Activated gamma-delta T cell (primary cell): ENCODE measurements around the gene SRSF2.
A peak's percentile ranks its signal among the peaks of the same experiment; 100 is the strongest.
"Not testable (repeated sequence)": the region's sequence is repeated elsewhere in the genome, so short reads cannot be mapped to it uniquely, and the experiment has no call there.

Source experiments
- DNase-seq: peaks from one replicate; lab custom pipeline; 2025; lab: John Stamatoyannopoulos, UW

The SRSF2 gene

GRCh38 chr17:76720941-76721340 lies 16.2 kb downstream of the SRSF2 start:
- no peak for DNase-seq

DNA sequence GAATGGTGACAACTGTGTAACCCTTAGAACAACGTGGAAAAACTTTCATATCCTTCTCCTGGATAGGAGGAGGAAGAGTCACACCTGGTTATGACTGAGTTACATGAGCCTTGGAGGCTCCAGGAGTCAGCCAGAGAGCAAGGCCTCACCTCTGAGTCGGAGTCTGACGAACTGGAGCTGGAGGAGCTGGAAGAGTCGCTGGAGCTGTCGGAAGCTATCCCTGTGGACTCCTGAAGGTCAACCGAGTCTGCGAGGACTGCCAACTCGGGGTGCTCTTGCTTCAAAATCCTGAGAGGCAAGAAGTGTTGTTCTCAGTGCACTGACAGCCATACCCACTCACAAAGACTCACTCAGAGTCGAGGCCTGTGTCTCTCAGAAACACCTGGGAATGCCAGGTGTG lies 16.9 kb downstream of the SRSF2 start:
- DNase-seq: no peak

DNA sequence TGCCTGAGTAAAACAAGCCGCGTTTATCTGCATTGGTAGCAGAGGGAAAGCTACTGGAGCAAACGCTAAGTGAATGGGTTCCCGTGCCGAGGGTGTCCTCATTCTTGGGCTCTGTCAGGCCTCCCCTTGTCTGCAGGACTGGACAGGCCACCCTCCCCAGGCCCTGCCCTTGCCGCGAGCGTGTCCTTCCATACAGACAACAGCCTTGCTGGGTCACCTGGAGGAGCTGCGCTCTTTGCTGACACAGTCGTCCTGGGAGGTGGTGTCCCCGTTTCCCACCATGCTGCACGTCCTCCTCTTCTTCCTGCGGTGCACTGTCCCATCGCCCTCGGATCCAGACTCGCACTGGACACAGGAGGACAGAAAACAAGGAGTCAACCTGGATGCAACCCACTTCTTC lies 18.6 kb downstream of the SRSF2 start:
- DNase-seq: no peak

- no peak for DNase-seq
These were observed 20.3 kb downstream of the SRSF2 start for GRCh38 chr17:76716839-76717215.

DNA sequence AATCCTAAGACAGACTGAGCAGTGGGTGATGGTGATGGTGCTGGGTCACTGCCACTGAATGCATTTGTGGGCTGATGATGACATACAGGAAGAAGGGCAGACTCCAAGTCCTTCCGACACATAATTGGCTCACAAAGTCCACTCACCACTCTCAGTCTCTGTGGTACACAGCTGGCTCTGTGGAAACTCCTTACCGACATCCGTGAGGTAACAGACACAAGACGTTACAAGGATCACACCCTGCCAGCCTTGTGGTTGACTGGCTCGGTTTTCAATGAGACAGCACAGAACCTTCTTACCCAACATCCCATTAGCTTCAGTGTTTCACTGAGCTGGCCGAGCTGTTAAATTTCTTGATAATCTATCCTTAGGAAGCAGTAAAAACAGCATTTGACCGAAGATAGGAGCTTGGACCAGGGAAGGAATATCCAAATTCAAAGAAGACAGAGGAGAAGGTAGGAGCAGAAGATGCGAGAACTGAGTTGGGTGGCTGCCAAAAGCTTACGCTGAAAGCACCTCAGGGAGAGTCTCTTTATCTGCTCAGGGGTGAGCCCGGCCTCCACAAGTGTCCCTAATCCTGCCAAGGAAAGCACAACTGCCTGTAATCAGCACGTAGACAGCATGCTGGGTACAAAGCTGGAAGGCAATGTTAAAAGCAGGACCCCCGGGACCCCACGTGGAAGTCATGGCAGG lies 20.8 kb downstream of the SRSF2 start:
- no peak for DNase-seq

DNA sequence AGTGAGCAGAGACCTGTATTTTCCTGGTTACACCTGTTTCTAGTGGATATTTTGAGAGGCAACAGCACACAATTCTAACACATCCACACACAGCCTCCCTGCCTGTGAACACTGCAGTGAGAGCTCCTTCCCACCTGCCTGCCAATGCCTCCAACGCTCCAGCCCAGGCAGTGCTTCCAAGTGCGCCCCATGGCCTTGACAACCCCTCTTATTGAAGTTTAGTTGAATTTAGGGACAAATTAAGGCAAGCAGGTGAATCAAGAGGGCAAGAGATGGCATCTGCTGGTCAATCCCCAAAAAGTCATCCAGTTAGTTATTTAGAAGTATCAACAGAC lies 21.7 kb downstream of the SRSF2 start:
- no peak for DNase-seq

DNA sequence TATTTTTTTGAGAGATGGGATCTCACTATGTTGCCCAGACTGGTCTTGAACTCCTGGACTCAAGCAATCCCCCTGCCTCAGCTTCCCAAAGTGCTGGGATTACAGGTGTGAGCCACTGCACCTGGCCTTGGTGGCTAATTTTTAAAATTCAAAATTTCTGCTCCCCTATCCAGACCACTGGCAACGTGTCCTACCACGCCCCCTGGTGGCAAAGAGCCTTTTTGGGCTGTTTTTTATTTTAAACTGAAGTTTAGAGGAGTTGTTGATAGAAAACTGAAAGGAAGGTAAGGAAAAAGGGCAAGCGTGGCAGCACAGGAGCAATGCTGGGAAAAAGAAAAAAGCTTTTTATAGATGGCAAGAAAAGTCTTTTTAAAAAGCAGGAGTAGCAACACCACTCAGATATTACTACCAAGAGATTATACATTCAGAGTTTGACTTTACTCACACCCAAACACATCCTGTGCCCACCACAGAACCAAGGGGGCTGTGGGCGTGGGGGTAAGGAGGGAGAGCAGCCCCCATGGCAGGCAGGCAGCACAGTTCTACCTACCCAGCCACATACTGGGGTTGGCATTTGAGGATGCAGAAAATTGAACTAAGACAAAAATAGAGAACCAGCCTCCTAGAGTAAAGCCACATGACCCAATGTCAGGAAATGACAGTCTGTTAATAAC lies 22.2 kb downstream of the SRSF2 start:
- no peak for DNase-seq

DNA sequence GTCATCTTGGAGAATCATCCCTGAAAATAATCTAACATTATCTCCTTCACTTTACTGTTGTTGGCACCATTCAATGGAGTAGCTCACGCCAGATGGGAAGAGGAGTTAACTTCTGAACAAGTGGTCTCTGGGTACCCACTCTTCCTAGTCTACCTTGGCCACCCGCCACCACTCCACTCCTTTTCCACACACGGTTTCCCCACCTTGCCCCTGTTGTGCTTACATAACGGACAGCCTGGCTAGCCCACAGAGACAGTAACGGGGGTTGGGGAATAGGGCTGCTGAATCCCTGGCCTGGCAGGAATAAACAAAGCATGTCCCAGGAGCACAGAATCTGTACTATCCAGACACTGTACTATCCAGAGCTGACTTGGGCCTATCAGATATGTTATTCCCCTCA lies 22.8 kb downstream of the SRSF2 start:
- no peak for DNase-seq

DNA sequence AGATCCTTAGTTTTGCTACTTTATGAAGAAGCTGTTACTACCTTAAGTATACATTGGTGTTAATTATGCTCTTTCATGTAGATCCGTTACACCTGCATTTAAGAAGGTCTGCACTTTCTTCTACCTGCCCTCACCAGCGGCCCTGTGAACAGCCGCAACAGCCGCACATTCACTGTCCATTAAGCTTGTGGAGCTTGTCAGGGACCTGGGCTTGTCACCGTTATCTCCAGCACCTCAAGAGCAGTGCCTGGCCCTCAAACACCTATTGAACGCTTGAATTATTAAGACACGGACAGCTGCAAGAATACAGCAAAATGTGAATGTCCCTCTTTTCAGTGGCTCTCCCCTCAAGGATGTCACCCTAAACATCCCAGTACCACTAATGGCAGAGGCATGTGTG lies 23.4 kb downstream of the SRSF2 start:
- no peak for DNase-seq

- DNase-seq: not testable (repeated sequence)
These were observed 24.8 kb downstream of the SRSF2 start for GRCh38 chr17:76712321-76712720.

DNA sequence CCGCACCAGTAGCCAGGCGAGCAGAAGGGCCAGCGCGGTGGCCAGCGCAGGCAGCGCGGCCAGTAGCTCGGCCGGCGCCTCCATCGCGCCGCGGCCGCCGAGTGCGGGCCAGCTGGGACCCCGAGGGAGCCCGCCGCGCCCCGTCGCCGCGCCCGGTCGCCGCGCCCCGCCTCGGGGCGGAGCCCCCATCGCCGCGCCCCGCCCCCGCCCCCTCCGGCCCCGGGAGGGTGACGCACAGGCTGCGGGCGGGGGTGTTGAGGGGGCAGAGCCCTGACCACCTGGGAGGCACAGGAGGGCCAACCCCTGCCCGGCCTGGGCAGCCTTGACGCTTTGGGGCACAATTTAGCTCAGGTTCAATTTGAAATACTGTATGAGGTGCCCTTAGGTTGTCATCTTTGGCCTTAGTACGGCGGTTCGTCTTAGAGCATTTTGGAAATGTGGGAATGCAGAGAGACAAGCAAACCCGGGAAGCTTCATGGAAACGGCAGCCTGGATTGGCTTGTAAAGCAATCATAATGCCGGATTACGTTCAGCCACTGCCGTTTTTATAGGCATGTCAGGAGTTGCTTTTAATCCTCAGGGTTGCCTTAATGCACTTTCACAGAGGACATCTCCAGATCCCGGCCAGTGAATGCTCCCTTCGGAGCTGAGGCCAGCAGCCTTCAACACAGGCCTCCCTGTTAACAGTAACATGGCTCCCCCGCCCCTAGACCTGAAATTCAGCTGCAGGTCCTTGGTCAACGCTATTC lies 26.1 kb downstream of the SRSF2 start, which contains the start of gene MXRA7:
Gene MXRA7, minus strand, starts transcription at position 103 of the 749 bp plus-strand sequence. Its CDS starts 19 bp downstream, at position 84.
- peak; percentile 66 for DNase-seq

GRCh38 chr17:76709951-76710862 lies 26.9 kb downstream of the SRSF2 start:
- DNase-seq: not testable (repeated sequence)

DNA sequence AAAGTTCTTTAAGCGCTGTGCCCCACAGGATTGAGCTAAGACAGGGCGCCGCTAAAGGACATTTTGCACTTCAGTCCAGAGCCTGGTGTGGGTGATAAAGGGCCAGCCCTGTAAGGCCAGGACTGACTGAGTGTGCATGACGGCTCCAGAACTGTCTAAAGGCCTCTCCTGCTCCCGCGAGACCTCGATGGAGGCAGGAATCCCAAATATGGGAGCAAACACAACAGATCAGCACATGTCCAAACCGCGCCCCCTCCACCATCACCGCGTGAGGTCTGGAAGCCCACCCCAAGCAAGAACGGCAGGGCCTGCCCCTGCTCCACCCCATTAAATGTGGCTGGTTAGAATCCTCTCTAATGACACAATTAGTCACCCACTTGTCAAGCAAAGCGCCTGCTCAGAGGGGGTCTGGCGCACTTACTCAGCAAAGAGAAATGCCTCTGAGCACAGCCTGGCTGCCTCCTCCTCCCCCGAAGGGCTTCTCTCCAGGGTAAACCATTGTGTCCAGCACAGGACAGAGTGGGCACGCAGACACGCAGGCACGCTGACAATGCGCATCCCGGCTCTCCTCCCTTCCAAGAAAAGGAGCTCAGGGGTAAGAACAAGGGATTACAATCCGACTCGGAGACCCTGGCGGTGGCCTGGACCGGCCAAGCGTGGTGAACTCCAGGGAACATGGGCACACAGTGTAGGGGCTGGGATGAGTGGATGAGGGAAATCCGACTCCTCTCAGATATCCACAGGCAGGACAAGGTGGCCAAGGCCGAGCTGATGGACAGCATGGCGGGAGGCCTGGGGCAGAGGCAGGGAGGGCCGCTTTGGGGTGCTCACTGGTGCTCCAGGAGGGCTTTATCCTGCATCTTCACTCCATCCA lies 27.8 kb downstream of the SRSF2 start:
- no peak for DNase-seq

DNA sequence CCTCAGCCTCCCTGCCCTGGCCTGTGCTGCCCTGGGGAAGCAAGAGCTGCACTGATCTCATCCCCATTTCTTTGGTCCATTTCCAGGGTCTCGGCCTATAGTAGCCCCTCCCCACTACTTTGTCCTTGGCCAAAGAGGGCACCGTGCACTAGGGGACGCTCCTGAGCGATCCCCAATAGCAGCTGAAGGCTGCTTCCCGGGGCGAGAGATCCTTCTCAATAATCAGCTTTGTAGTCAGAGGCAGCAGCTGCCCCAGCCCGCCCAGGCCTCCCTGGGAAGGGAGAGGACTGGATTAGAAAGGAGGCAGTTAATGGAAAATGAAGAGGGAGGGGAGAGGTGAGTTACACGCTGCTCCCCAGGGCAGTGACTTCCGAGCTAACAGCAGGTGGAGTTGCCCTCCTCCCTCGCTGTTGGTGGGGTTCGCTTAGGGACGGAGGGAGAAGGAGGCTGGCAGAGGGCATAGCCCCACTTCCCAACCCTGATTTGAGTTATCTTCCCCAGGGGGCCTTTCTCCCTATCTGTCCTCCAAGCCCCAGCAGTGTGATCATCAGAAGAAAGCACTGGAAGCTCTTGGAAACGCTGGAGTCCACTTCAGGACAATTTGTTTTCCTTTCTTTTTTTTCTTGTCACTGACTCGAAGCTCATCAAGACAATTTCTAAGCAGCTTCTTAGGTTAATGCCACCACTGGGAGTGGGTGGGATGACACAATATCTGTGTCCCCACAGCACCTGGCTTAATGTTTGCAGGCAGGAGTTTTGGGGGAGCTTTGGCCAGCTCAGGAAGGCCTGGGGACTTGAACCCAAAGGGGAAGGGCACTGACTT lies 28.9 kb downstream of the SRSF2 start:
- DNase-seq: no peak

DNA sequence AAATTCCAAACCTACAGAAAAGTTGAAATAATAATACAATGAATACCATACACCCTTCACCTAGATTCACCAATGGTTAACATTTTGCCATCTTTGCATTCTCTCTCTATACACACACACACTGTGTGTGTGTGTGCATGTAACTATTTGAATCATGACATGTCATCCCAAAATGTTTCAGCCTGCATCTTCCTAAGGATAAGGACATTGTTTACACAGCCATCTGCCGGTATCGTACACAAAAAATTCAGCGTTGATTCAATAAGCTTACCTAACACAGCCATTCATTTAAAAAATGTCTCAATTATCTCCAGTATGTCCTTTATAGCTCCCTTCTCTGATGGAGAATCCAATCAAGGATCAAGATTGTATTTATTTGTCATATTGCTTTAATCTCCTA lies 30.3 kb downstream of the SRSF2 start:
- no peak for DNase-seq

DNA sequence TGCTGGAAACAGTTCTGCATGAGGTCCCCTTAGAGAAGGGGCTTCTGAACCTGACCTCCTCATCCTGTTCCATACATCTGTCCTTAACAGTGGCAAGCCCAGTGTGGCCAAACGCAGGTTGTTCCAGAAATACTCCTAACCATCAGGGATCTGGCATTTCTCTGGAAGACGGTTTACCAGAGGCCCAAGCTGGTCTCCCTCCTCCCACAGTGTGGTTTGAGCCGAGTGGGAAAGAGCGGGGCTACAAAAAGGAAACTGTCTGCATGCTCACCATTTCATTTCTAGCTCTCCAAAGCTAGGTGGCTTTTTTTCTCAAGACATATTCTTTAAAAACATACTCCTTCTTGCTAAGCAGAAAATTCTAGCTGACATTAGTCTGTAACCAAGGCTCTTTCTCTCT lies 32.3 kb downstream of the SRSF2 start:
- DNase-seq: no peak

GRCh38 chr17:76702941-76703637 lies 34.0 kb downstream of the SRSF2 start:
- DNase-seq: no peak

- no peak for DNase-seq
These were observed 35.1 kb downstream of the SRSF2 start for GRCh38 chr17:76702076-76702475.

GRCh38 chr17:76701471-76701967 lies 35.6 kb downstream of the SRSF2 start:
- DNase-seq: no peak
